ENCODE data around the gene CYP2W1. TPM values are rescaled to one million over a fixed set of nuclear protein-coding genes. Genes with fewer than 3 reads are reported as not detected.

Gene CYP2W1
- total RNA-seq, 1 donor from 2014 or later = not detected

DNA sequence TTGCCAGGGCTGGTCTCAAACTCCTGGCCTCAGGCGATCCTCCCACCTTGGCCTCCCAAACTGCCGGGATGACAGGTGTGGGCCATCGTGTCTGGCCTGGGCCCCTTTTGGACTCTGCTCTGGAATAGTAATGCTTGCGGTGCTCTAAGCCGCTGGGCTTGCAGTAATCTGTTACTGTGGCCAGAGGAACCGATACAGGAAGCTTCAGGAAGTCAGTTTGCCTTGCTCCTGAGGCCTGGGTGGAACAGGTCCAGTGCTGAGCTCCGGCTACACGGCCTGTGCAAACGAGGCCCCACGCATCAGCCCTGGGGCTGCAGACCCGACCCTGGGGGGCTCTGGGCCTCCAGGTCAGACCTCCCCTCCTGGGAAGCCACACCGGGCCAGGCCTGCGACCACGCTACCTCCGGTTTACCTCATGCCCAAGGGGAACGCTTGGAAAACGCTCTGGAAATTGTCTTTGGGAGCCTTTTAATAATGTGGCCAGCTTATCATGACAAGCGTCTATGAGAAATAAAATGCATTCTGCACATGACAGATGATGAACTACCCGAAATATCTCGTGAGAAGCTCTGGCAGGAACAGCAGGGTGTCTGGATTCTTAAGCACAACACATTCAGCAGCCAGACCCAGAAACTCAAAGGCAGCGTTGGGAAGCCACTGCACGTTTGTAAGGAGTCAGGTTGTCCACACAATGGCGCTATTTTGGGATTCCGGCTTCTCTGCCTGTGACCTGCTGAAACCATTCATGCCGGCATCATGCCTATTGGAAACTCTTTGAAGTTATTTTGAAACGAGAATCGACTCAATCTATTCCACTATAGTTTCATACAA lies 18.4 kb upstream of the CYP2W1 start:
- DNase-seq (ENCODE audit: low spot score) = peak; percentile 82
- Histone ChIP-seq H3K79me2 (ENCODE audit: low read depth) (no peaks in the 10 kb centered on the region), H3K27me3 (no peaks in the 10 kb centered on the region), H3K36me3 (no peaks in the 10 kb centered on the region), H3K27ac (no peak overlapping the region), H3K4me3 (no peak overlapping the region), H3F3A (ENCODE audit: low read depth) (peaks cover 4% of the 10 kb centered on the region), H2AFZ (replicated peaks) (no peak overlapping the region), H4K20me1 (ENCODE audit: low read depth) (peaks cover 11% of the 10 kb centered on the region), H3K9me3 (ENCODE audit: low read depth) (no peaks in the 10 kb centered on the region), H3K9ac (no peak overlapping the region), H3K4me2 (no peak overlapping the region), H3K4me1 (peaks cover 9% of the 10 kb centered on the region)
- Mint-ChIP-seq H3K27ac (no peak overlapping the region), H3K4me3 (no peak overlapping the region), H3K9me3 (no peaks in the 10 kb centered on the region), H3K36me3 (peaks cover 10% of the 10 kb centered on the region), H3K4me1 (peaks cover 13% of the 10 kb centered on the region), H3K27me3 (ENCODE audit: insufficient read depth, low read depth) (peaks cover 15% of the 10 kb centered on the region)
- no peak for TF ChIP-seq EZH2phosphoT487 (IDR thresholded peaks at IDR 0.05)
- TF ChIP-seq EZH2 (IDR thresholded peaks at IDR 0.05) = no peak
- TF ChIP-seq, protein P1, sequence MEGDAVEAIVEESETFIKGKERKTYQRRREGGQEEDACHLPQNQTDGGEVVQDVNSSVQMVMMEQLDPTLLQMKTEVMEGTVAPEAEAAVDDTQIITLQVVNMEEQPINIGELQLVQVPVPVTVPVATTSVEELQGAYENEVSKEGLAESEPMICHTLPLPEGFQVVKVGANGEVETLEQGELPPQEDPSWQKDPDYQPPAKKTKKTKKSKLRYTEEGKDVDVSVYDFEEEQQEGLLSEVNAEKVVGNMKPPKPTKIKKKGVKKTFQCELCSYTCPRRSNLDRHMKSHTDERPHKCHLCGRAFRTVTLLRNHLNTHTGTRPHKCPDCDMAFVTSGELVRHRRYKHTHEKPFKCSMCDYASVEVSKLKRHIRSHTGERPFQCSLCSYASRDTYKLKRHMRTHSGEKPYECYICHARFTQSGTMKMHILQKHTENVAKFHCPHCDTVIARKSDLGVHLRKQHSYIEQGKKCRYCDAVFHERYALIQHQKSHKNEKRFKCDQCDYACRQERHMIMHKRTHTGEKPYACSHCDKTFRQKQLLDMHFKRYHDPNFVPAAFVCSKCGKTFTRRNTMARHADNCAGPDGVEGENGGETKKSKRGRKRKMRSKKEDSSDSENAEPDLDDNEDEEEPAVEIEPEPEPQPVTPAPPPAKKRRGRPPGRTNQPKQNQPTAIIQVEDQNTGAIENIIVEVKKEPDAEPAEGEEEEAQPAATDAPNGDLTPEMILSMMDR (IDR thresholded peaks at IDR 0.05) = peak; percentile 55

- no peaks in the 10 kb centered on the region for H3K36me3 ChIP-seq
- H3K4me1 ChIP-seq = peaks cover 9% of the 10 kb centered on the region
- Mint-ChIP-seq H3K4me1 (peaks cover 14% of the 10 kb centered on the region), H3K27me3 (ENCODE audit: insufficient read depth, low read depth) (peaks cover 9% of the 10 kb centered on the region), H3K4me3 (no peak overlapping the region), H3K36me3 (peaks cover 13% of the 10 kb centered on the region), H3K9me3 (no peaks in the 10 kb centered on the region), H3K27ac (no peak overlapping the region)
- DNase-seq (ENCODE audit: low spot score) = no peak
- H3K4me2 ChIP-seq = no peak overlapping the region
- TF ChIP-seq, protein P1 (IDR thresholded peaks at IDR 0.05) = no peak
- TF ChIP-seq EZH2phosphoT487 (IDR thresholded peaks at IDR 0.05) (no peak), EZH2 (IDR thresholded peaks at IDR 0.05) (no peak)
- peaks cover 8% of the 10 kb centered on the region for H3K79me2 ChIP-seq (ENCODE audit: low read depth)
- H3K9ac ChIP-seq = no peak overlapping the region
- no peak overlapping the region for H3K27ac ChIP-seq
- no peaks in the 10 kb centered on the region for H3K27me3 ChIP-seq
- peaks cover 20% of the 10 kb centered on the region for H4K20me1 ChIP-seq (ENCODE audit: low read depth)
- H3K4me3 ChIP-seq = no peak overlapping the region
- H2AFZ ChIP-seq (replicated peaks) = no peak overlapping the region
- H3F3A ChIP-seq (ENCODE audit: low read depth) = peaks cover 4% of the 10 kb centered on the region
- H3K9me3 ChIP-seq (ENCODE audit: low read depth) = no peaks in the 10 kb centered on the region
Measured at GRCh38 chr7:966291-967069, 16.5 kb upstream of the CYP2W1 start.

DNA sequence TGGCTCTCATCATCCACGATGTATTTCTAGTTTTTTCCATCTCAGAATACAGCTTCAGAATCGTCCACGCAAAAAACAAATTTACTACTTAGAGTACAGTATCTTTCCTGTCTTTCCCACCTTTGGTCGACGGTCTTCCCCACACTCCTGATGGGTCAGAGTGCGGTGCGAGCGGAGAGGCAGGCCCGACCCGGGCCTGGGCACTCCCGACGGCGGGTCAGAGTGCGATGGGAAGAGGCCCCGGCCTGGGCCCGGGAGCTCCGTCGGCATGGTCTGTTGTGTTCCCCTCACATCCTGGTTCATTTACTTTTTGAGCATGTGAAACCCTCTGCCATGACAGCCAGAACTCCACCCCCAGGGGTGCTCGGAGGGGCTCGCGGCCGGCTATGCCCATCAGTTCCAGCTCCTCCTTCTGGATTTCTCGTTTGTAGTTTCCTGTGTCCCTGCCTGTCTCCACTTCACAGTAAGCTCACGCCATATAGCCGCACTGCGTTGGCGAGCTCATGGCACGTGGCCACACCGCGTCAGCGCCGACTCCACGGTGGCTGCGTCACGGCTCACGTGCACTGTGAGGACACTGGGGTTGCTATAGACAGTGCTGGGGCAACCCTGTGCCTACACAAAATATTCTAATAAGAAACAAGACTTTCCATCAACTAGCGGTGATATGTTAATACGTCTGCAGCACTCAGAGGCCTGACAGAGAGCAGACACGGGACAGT lies 15.5 kb upstream of the CYP2W1 start:
- no peak overlapping the region for H3K27ac Mint-ChIP-seq
- Histone ChIP-seq H3K9ac (no peak overlapping the region), H3K27ac (no peak overlapping the region), H3K4me3 (no peak overlapping the region), H3K36me3 (no peaks in the 10 kb centered on the region), H3K9me3 (ENCODE audit: low read depth) (no peaks in the 10 kb centered on the region), H2AFZ (replicated peaks) (no peak overlapping the region), H3K4me2 (no peak overlapping the region), H3K79me2 (ENCODE audit: low read depth) (peaks cover 17% of the 10 kb centered on the region), H3K27me3 (no peaks in the 10 kb centered on the region), H3K4me1 (peaks cover 9% of the 10 kb centered on the region), H4K20me1 (ENCODE audit: low read depth) (peaks cover 21% of the 10 kb centered on the region), H3F3A (ENCODE audit: low read depth) (peaks cover 4% of the 10 kb centered on the region)
- no peak for TF ChIP-seq EZH2phosphoT487 (IDR thresholded peaks at IDR 0.05)
- TF ChIP-seq, protein P1 (IDR thresholded peaks at IDR 0.05) = no peak
- TF ChIP-seq EZH2 (IDR thresholded peaks at IDR 0.05) = no peak
- peaks cover 12% of the 10 kb centered on the region for H3K4me1 Mint-ChIP-seq
- H3K4me3 Mint-ChIP-seq = no peak overlapping the region
- no peak for DNase-seq (ENCODE audit: low spot score)
- H3K9me3 Mint-ChIP-seq = no peaks in the 10 kb centered on the region
- H3K36me3 Mint-ChIP-seq = peaks cover 13% of the 10 kb centered on the region
- peaks cover 8% of the 10 kb centered on the region for H3K27me3 Mint-ChIP-seq (ENCODE audit: insufficient read depth, low read depth)
